Brain microvascular endothelial cell (primary cell): ENCODE measurements around the gene PLEK2.

ENCODE experiments used
- DNase-seq: peaks from one replicate; pipeline ENCODE4 v3.0.0-alpha.2; 2020
- H3K27ac ChIP-seq: fragments of 250-450 bp; sonication (Bioruptor Pico); 2 replicates; pipeline ENCODE4 v1.5.1; 2020; ENCODE audit warnings: mild to moderate bottlenecking, moderate library complexity
- H3K27me3 ChIP-seq: fragments of 250-450 bp; sonication (Bioruptor Pico); replicated peaks from 2 replicates; pipeline ENCODE4 v1.5.1; 2020; ENCODE audit warnings: mild to moderate bottlenecking
- H3K36me3 ChIP-seq: fragments of 250-450 bp; sonication (Bioruptor Pico); replicated peaks from 2 replicates; pipeline ENCODE4 v1.5.1; 2020; ENCODE audit warnings: mild to moderate bottlenecking
- H3K4me3 ChIP-seq: 2 replicates; pipeline ENCODE4 v1.5.1; 2011; ENCODE audit warnings: low read depth, mild to moderate bottlenecking, control low read depth, low read length, moderate library complexity
- in situ Hi-C: cut with HindIII; loops from 2 replicates; pipeline ENCODE4 v1.10.0; 2017; ENCODE audit warnings: low sequenced_read_pairs, low pct_ligation_motif_present
- TF ChIP-seq, protein P1 (sequence below): IDR thresholded peaks from 2 replicates; pipeline ENCODE4 v1.5.1; 2011; ENCODE audit warnings: low read depth, mild to moderate bottlenecking, moderate library complexity, low read length, control low read depth, inconsistent platforms; ENCODE audit errors: missing control alignments

The PLEK2 gene

DNA sequence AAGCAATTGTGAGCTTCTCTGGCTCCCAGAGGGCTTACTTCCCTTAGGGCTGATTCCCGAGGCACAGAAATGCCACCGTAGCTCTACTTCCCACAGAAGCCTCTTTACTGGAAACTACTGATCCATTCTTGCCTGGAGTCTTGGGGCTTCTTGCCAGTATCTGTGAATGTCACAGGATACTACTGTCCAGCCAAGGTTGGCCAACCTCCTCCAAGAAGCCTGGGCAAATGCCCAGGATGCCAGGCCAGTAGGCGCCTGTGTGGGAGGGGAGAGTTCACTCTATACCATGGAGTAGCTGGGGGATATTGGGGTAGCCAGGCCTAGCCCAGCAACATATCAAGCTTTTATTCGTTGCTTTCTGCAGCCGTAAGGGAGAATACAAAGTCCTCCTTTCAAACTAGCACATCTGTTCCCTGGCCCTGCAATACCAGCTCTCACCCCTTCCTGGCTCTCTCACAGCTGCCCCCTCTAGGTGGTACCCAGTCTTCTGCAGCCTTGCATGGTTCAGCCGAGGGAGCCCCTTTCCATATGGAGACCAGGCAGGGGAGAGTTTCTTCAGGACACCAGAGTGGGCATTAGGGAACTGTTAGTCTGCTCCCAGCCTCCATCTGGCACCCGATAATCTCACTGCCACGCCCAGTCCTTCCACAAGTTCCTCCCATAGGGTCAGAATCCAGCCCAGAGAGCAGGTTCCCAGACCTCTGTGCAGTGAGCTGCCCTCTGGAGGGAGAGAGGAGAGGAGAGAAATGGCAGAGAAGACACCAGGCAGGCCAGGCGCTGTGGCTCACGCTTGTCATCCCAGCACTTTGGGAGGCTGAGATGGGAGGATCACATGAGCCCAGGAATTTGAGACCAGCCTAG lies 24.3 kb upstream of the PLEK2 start:
- Histone ChIP-seq H3K36me3 (no peaks in the 10 kb centered on the region), H3K27ac (no peak overlapping the region), H3K27me3 (peaks cover 4% of the 10 kb centered on the region), H3K4me3 (no peak overlapping the region)
- in situ Hi-C loops: no loop called here
- TF ChIP-seq, protein P1, sequence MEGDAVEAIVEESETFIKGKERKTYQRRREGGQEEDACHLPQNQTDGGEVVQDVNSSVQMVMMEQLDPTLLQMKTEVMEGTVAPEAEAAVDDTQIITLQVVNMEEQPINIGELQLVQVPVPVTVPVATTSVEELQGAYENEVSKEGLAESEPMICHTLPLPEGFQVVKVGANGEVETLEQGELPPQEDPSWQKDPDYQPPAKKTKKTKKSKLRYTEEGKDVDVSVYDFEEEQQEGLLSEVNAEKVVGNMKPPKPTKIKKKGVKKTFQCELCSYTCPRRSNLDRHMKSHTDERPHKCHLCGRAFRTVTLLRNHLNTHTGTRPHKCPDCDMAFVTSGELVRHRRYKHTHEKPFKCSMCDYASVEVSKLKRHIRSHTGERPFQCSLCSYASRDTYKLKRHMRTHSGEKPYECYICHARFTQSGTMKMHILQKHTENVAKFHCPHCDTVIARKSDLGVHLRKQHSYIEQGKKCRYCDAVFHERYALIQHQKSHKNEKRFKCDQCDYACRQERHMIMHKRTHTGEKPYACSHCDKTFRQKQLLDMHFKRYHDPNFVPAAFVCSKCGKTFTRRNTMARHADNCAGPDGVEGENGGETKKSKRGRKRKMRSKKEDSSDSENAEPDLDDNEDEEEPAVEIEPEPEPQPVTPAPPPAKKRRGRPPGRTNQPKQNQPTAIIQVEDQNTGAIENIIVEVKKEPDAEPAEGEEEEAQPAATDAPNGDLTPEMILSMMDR: peak; percentile 1
- no peak for DNase-seq

DNA sequence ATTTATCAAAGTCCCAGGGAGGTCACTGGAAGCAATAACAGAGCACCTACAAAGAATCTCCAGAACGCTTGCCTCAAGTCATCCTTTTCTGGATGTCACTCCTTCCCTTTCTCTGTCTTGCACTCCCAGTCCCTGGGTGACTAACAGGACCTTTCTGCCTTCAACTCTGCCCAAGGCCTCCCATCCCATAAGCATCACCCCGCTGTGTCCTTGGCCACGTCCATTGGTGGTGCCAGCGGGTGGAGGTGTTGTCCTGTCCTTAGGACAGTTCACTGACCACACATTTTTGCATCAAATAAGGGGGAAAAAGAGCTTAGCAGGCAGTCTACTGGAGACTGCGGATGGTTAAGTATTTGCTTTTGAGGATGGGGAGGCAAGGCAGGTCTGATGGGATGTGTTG lies 23.6 kb upstream of the PLEK2 start:
- Histone ChIP-seq H3K36me3 (no peaks in the 10 kb centered on the region), H3K27me3 (peaks cover 4% of the 10 kb centered on the region), H3K4me3 (no peak overlapping the region), H3K27ac (no peak overlapping the region)
- in situ Hi-C loops: no loop called here
- DNase-seq: no peak
- TF ChIP-seq, protein P1: no peak

DNA sequence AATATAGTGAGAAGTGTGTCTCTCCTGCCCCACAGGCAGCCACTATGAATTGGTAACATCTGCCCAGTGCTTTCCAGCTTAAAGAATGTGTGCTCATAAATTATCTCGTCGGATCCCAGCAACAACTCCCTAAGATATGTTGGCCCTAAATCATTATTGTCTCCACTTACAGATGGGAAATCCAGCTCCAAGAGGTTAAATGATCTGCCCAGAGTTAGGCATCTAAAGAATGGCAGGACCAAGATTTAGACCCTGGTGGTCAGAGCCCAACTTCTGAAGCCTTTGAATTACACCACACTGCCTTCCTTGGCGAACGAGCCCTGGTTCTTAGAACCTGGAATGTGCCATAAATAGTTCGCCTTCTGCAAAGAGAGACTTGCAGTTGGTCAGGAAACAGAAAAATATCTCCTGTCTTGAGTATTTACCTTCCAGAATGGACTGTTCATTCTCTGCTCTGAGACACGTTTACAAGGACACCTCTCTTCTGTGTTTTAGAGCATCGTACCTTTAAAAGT lies 20.1 kb upstream of the PLEK2 start:
- TF ChIP-seq, protein P1: no peak
- in situ Hi-C loops: no loop called here

DNA sequence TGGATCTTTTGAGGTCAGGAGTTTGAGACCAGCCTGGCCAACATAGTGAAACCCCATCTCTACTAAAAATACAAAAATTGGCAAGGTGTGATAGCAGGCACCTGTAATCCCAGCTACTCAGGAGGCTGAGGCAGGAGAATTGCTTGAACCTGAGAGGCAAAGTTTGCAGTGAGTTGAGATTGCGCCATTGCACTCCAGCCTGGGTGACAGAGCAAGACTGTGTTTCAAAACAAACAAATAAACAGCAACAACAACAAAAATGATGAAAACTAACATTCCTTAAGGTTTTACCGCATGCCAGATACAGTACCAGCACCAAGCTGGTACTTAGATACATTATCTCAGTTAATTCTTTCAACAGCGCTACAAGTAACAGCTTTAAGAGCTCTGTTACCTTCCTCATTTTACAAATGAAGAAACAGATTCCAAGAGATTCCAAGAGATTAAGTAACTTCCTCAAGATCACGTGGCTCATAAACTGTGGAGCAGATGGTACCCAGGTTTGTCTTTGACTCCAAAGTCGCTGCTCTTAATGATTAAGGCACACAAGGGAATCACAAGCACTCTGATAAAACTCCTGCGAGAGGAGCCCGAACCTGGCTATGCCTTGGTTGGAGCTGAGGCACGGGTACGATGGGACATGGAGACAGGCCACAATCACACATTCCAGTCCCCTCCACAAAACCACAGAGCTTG lies 17.7 kb upstream of the PLEK2 start:
- peaks cover 4% of the 10 kb centered on the region for H3K27me3 ChIP-seq
- no peak for DNase-seq
- H3K4me3 ChIP-seq: no peak overlapping the region
- H3K36me3 ChIP-seq: no peaks in the 10 kb centered on the region
- no peak overlapping the region for H3K27ac ChIP-seq
- in situ Hi-C loops: no loop called here
- TF ChIP-seq, protein P1: no peak

More for the DNA sequence above, 20.1 kb upstream of the PLEK2 start:
- no peak overlapping the region for H3K4me3 ChIP-seq
- H3K27ac ChIP-seq: no peak overlapping the region
- H3K36me3 ChIP-seq: no peaks in the 10 kb centered on the region
- peaks cover 4% of the 10 kb centered on the region for H3K27me3 ChIP-seq
- no peak for DNase-seq

DNA sequence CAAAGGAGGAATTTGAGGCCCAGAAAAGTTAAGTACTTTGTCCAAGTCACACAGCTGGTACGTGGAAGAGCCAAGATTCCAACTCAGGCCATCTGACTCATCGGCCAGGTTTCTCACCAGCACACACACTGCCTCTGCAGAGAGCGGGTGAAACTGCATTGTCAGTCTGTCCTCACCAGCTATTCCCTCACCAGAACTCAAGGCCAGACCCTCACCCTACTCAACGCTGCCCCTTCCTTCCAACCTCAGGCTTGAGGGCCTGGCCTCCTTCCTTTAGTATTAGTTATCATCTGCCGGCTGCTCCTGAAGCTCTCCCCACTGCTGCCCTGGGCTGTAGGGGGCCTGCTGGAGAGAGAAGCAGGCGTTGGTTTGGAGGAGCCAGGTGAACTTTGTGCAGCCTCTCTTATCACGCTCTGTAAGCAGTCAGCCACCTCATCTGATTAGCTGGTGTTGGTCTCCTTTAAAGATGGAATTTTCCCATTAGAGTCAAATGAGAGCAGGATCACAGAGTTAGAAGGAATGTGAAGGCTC lies 16.6 kb upstream of the PLEK2 start:
- TF ChIP-seq, protein P1: peak; percentile 10
- DNase-seq: peak; percentile 55
- H3K27ac ChIP-seq: no peak overlapping the region
- no peak overlapping the region for H3K4me3 ChIP-seq
- no peaks in the 10 kb centered on the region for H3K27me3 ChIP-seq
- in situ Hi-C loops: no loop called here
- H3K36me3 ChIP-seq: no peaks in the 10 kb centered on the region
